Activated naive CD4-positive, alpha-beta T cell treated with anti-CD3 and anti-CD28 coated beads, Interleukin-2, amount 10 ng/mL, durations not matched to agents 7 days and 5 days (primary cell): ENCODE results near the gene PEMT.
"Not testable (repeated sequence)": the region's sequence is repeated elsewhere in the genome, so short reads cannot be mapped to it uniquely, and the experiment has no call there.

Experiments used
- CTCF ChIA-PET: fragments of 350-600 bp; sonication (Branson Sonifier 250); formaldehyde crosslinking; loops from one replicate; lab custom pipeline; 2021; ENCODE audit warnings: antibody characterized with exemption; lab: Charles Lee
- DNase-seq: peaks from one replicate; pipeline ENCODE4 v3.0.0-alpha.2; 2020
- H3K27ac Mint-ChIP-seq: one replicate; pipeline ENCODE4 v1.8.0; 2021; ENCODE audit warnings: mild to moderate bottlenecking, moderate library complexity, mixed read lengths
- H3K27me3 Mint-ChIP-seq: one replicate; pipeline ENCODE4 v1.8.0; 2021; ENCODE audit warnings: mild to moderate bottlenecking, mixed read lengths
- H3K36me3 Mint-ChIP-seq: one replicate; pipeline ENCODE4 v1.8.0; 2021; ENCODE audit warnings: mixed read lengths
- H3K4me1 Mint-ChIP-seq: one replicate; pipeline ENCODE4 v1.8.0; 2021; ENCODE audit warnings: mixed read lengths
- H3K4me3 Mint-ChIP-seq: one replicate; pipeline ENCODE4 v1.8.0; 2021; ENCODE audit warnings: mild to moderate bottlenecking, moderate library complexity, mixed read lengths
- H3K9me3 Mint-ChIP-seq: one replicate; pipeline ENCODE4 v1.8.0; 2021; ENCODE audit warnings: mixed read lengths

Gene PEMT, protein sequence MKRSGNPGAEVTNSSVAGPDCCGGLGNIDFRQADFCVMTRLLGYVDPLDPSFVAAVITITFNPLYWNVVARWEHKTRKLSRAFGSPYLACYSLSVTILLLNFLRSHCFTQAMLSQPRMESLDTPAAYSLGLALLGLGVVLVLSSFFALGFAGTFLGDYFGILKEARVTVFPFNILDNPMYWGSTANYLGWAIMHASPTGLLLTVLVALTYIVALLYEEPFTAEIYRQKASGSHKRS

DNA sequence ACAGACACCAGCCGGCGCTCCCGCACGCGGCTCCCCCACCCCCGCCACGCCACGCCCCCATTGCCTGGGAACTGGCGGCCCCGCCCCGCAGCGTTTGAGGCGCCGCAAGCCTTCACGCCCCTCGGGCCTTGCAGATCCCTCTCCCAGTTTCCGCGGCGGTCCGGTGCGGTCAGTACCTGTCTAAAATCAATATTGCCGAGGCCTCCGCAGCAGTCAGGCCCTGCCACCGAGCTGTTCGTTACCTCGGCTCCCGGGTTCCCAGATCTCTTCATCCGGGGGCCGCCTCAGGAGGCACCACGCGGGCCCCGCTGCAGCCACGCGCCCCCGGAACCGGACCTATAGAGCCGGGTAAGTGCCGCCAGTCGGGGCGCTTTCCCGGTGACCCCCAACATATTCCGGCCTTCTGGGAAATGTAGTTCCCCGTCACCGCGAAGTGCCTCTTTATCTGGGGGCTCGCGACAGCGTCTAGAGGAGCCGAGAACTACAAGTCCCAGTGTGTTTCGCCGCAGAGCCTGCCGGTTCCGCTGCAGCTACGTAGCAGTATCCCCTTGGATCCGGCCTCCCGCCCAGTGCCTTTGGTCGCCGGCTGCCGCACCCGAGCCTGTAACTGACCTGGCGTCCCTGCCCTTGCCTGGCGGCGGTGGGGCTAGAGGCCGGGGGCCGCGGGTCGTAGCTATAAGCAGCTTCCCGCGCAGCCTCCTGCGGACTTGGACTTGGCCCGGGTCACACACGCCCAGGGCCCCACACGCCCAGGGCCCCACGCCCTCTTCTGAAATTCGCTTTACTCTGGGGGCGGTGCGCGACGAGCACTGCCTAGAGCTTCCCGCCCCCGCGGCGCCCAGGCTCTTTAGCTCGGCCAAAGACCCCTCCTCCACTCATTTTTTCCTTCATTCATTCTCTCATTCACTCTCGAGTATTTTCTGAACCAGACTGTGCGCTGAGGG is at the start of gene PEMT:
Gene PEMT, minus strand, starts transcription at position 354 of the 944 bp plus-strand sequence. Its CDS starts 82 bp downstream, at position 272.
- peak; percentile 96 for DNase-seq
- Mint-ChIP-seq H3K36me3 (no peaks in the 10 kb centered on the region), H3K27me3 (no peaks in the 10 kb centered on the region), H3K9me3 (no peaks in the 10 kb centered on the region), H3K4me3 (peak within 1 kb of the TSS; percentile 96), H3K27ac (peak within 1 kb of the TSS; percentile 95), H3K4me1 (peaks cover 26% of the 10 kb centered on the region)
- CTCF ChIA-PET, result interaction anchor here (0.7 to 1.9 kb wide), 3 partner anchors 22 to 110 kb away, joined by 3 to 6 read pairs (median 3); no protein-coding TSS in a partner anchor

DNA sequence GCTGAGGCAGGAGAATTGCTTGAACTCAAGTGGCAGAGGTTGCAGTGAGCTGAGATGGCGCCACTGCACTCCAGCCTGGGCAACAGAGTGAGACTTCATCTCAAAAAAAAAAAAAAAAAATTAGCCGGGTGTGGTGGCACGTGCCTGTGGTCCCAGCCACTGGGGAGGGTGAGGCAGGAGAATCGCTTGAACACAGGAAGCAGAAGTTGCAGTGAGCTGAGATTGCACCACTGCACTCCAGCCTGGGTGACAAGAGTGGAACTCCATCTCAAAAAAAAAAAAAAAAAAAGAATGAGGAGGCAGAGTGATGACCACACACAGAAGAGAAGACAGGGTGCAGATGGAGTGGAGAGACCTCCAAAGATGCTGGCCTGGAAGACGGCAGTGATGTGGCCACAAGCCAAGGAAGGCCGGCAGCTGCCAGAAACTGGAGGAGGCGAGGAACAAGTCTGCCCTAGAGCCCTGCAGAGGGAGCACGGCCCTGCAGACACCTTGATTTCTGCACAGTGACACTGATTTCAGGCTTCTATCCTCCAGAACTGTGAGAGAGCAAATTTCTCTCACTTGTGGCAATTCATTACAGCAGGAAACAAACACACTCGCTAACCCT is 48.3 kb upstream of the PEMT start:
- peaks cover 34% of the 10 kb centered on the region for H3K27me3 Mint-ChIP-seq
- H3K4me1 Mint-ChIP-seq, H3K9me3 Mint-ChIP-seq, H3K27ac Mint-ChIP-seq, H3K4me3 Mint-ChIP-seq, H3K36me3 Mint-ChIP-seq, DNase-seq: not testable (repeated sequence)
- CTCF ChIA-PET, result interaction anchor here (2.9 to 5.7 kb wide), 2 partner anchors 143 to 284 kb away, joined by 33 to 67 read pairs; partner anchors contain the start of gene RASD1

GRCh38 chr17:17638467-17638866 is 47.0 kb upstream of the PEMT start:
- no peak overlapping the region for H3K27ac Mint-ChIP-seq
- H3K36me3 Mint-ChIP-seq, result no peaks in the 10 kb centered on the region
- H3K9me3 Mint-ChIP-seq, result no peaks in the 10 kb centered on the region

GRCh38 chr17:17636272-17636885 is 44.9 kb upstream of the PEMT start:
- Mint-ChIP-seq H3K4me3 (no peak overlapping the region), H3K27ac (no peak overlapping the region), H3K9me3 (peaks cover 3% of the 10 kb centered on the region), H3K27me3 (peaks cover 24% of the 10 kb centered on the region), H3K36me3 (no peaks in the 10 kb centered on the region), H3K4me1 (peaks cover 2% of the 10 kb centered on the region)
- CTCF ChIA-PET, result no interaction called here
- no peak for DNase-seq

More at GRCh38 chr17:17638467-17638866, 47.0 kb upstream of the PEMT start:
- DNase-seq, result no peak
- CTCF ChIA-PET, result interaction anchor here (5.7 kb wide), 1 partner anchor 283 kb away, joined by 67 read pairs; no protein-coding TSS in a partner anchor
- no peak overlapping the region for H3K4me3 Mint-ChIP-seq
- peaks cover 2% of the 10 kb centered on the region for H3K4me1 Mint-ChIP-seq
- peaks cover 34% of the 10 kb centered on the region for H3K27me3 Mint-ChIP-seq

- H3K4me1 Mint-ChIP-seq, H3K36me3 Mint-ChIP-seq, H3K4me3 Mint-ChIP-seq, CTCF ChIA-PET, DNase-seq, H3K9me3 Mint-ChIP-seq, H3K27ac Mint-ChIP-seq: not testable (repeated sequence)
- peaks cover 24% of the 10 kb centered on the region for H3K27me3 Mint-ChIP-seq
Measured at GRCh38 chr17:17635537-17636271, 44.2 kb upstream of the PEMT start.

- Mint-ChIP-seq H3K4me1 (peaks cover 2% of the 10 kb centered on the region), H3K27ac (no peak overlapping the region), H3K9me3 (peaks cover 3% of the 10 kb centered on the region), H3K4me3 (no peak overlapping the region), H3K36me3 (no peaks in the 10 kb centered on the region), H3K27me3 (peaks cover 24% of the 10 kb centered on the region)
- CTCF ChIA-PET, result no interaction called here
- DNase-seq, result no peak
Measured at GRCh38 chr17:17635126-17635525, 43.6 kb upstream of the PEMT start.

- H3K36me3 Mint-ChIP-seq, result no peaks in the 10 kb centered on the region
Measured at GRCh38 chr17:17633310-17633709, 41.8 kb upstream of the PEMT start.

DNA sequence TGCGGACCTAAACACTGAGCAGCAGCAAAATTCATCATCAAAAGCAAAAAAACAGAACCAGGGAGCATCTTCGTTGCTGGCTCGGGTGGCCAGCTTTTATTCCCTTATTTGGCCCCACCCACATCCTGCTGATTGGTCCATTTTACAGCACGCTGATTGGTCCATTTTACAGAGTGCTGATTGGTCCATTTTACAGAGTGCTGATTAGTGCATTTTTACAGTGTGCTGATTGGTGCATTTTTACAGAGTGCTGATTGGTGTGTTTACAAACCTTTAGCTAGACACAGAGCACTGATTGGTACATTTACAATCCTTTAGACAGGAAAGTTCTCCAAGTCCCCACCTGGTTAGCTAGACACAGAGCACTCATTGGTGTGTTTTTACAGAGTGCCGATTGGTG is 41.2 kb upstream of the PEMT start:
- H3K36me3 Mint-ChIP-seq, H3K4me3 Mint-ChIP-seq, H3K27me3 Mint-ChIP-seq, H3K9me3 Mint-ChIP-seq, H3K27ac Mint-ChIP-seq, H3K4me1 Mint-ChIP-seq, DNase-seq: not testable (repeated sequence)
- CTCF ChIA-PET, result interaction anchor here (1.2 to 1.6 kb wide), 2 partner anchors 9 to 16 kb away, joined by 3 to 11 read pairs; no protein-coding TSS in a partner anchor

More at GRCh38 chr17:17633310-17633709, 41.8 kb upstream of the PEMT start:
- DNase-seq, result no peak
- Mint-ChIP-seq H3K4me3 (no peak overlapping the region), H3K9me3 (peaks cover 3% of the 10 kb centered on the region), H3K27ac (no peak overlapping the region), H3K4me1 (peaks cover 9% of the 10 kb centered on the region), H3K27me3 (peaks cover 9% of the 10 kb centered on the region)
- CTCF ChIA-PET, result interaction anchor here (1.2 to 1.6 kb wide), 2 partner anchors 8 to 15 kb away, joined by 3 to 11 read pairs; no protein-coding TSS in a partner anchor

DNA sequence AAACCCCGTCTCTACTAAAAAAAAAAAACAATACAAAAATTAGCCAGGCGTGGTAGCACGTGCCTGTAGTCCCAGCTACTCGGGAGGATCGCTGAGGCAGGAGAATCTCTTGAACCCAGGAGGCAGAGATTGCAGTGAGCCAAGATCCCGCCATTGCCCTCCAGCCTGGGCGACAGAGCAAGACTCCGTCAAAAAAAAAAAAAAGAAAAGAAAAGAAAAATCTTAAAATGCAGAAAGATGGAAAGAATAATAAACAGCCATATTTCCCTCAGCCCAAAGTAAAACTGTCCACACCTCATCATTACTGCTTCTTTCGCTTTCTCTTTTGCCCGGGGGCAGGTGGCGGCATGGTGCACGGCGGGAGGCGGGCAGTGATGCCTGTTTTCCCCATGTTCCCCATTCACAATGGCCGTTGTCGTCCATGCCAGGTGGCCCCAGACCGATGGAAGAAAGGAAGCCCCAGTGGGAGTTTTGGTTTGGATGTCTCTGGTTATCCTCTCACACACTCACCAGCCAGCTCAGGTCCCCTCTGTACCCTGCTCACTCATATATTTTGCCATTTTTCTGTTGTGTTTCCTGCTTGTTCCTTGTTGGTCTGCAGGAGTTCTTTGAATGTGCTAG is 37.0 kb upstream of the PEMT start:
- Mint-ChIP-seq H3K9me3 (peaks cover 3% of the 10 kb centered on the region), H3K27me3 (no peaks in the 10 kb centered on the region), H3K4me1 (peaks cover 9% of the 10 kb centered on the region), H3K36me3 (no peaks in the 10 kb centered on the region), H3K27ac (peak overlapping the region; percentile 88), H3K4me3 (peak overlapping the region; percentile 70)
- DNase-seq, result peak; percentile 71
- CTCF ChIA-PET, result no interaction called here

- Mint-ChIP-seq H3K4me1 (peaks cover 12% of the 10 kb centered on the region), H3K27me3 (no peaks in the 10 kb centered on the region), H3K9me3 (no peaks in the 10 kb centered on the region), H3K4me3 (no peak overlapping the region), H3K36me3 (no peaks in the 10 kb centered on the region), H3K27ac (no peak overlapping the region)
- CTCF ChIA-PET, result no interaction called here
- DNase-seq, result no peak
Measured at GRCh38 chr17:17626840-17627239, 35.3 kb upstream of the PEMT start.

GRCh38 chr17:17626151-17626805 is 34.8 kb upstream of the PEMT start:
- Mint-ChIP-seq H3K27me3 (peaks cover 4% of the 10 kb centered on the region), H3K9me3 (no peaks in the 10 kb centered on the region), H3K4me1 (peaks cover 12% of the 10 kb centered on the region), H3K36me3 (no peaks in the 10 kb centered on the region), H3K4me3 (no peak overlapping the region), H3K27ac (no peak overlapping the region)
- CTCF ChIA-PET, result no interaction called here
- no peak for DNase-seq

DNA sequence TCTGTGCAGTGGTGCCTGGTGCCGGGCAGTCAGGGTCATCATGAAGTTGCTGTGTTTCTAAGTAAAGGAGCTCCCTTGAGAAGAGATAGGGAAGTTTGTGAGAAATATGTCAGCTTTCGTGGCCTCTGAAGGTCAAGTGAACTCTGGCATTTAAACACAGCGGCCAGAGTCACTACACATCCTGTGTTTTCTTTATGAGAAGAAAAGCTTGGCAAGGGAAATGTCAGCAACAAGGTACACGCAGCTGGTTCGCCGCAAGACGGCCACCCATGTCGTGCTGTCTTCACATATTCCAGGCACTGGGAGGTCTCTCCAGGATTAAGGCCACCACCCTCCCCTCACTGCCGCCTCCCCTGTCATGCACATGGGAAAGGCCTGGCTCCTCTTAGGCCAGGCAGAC is 33.2 kb upstream of the PEMT start:
- CTCF ChIA-PET, result interaction anchor here (0.7 to 1.6 kb wide), 2 partner anchors 9 to 11 kb away, joined by 3 to 5 read pairs; no protein-coding TSS in a partner anchor
- peaks cover 12% of the 10 kb centered on the region for H3K4me1 Mint-ChIP-seq
- H3K27me3 Mint-ChIP-seq, result peaks cover 12% of the 10 kb centered on the region
- DNase-seq, result no peak
- H3K4me3 Mint-ChIP-seq, result no peak overlapping the region
- H3K27ac Mint-ChIP-seq, result no peak overlapping the region
- no peaks in the 10 kb centered on the region for H3K9me3 Mint-ChIP-seq
- H3K36me3 Mint-ChIP-seq, result no peaks in the 10 kb centered on the region
